Loucy (cell line): ENCODE measurements around the gene NGEF.

ENCODE experiments used
- H2AFZ ChIP-seq: fragments of 200-600 bp; sonication (generic); 2 replicates; pipeline ENCODE4 v1.6.0; 2016; ENCODE audit warnings: antibody characterized with exemption, mild to moderate bottlenecking, low read length, moderate library complexity
- H3F3A ChIP-seq: fragments of 200-600 bp; 2 replicates; pipeline ENCODE4 v1.6.0; 2016; ENCODE audit warnings: antibody characterized with exemption, low read depth, mild to moderate bottlenecking
- H3K27me3 ChIP-seq: fragments of 200-600 bp; sonication (generic); 2 replicates; pipeline ENCODE4 v1.6.1; 2014; ENCODE audit warnings: low read length, mild to moderate bottlenecking; ENCODE audit not compliant: insufficient read depth, poor library complexity, severe bottlenecking
- H3K36me3 ChIP-seq: fragments of 200-600 bp; sonication (generic); 2 replicates; pipeline ENCODE4 v1.6.1; 2016; ENCODE audit warnings: low read length; ENCODE audit not compliant: insufficient read depth
- H3K4me1 ChIP-seq: fragments of 200-600 bp; sonication (generic); 2 replicates; pipeline ENCODE4 v1.5.1; 2014; ENCODE audit warnings: low read length, mild to moderate bottlenecking; ENCODE audit not compliant: insufficient read depth, poor library complexity, severe bottlenecking
- H3K4me2 ChIP-seq: fragments of 200-600 bp; sonication (generic); 2 replicates; pipeline ENCODE4 v1.6.0; 2014; ENCODE audit warnings: antibody characterized with exemption, low read length, low read depth, mild to moderate bottlenecking; ENCODE audit not compliant: poor library complexity, severe bottlenecking
- H3K4me3 ChIP-seq: fragments of 200-600 bp; sonication (generic); 2 replicates; pipeline ENCODE4 v1.5.1; 2014; ENCODE audit warnings: low read length, mild to moderate bottlenecking, mixed read lengths; ENCODE audit not compliant: poor library complexity, severe bottlenecking
- H3K79me2 ChIP-seq: fragments of 200-600 bp; sonication (generic); 2 replicates; pipeline ENCODE4 v1.6.1; 2014; ENCODE audit warnings: low read length; ENCODE audit not compliant: insufficient read depth
- H3K9ac ChIP-seq: fragments of 200-600 bp; sonication (generic); 2 replicates; pipeline ENCODE4 v1.6.0; 2014; ENCODE audit warnings: mild to moderate bottlenecking, low read depth, low read length, moderate library complexity; ENCODE audit not compliant: poor library complexity, severe bottlenecking
- H3K9me2 ChIP-seq: fragments of 200-600 bp; sonication (generic); replicated peaks from 2 replicates; pipeline ENCODE4 v1.6.1; 2016; ENCODE audit warnings: low read depth, low read length, mixed read lengths
- H3K9me3 ChIP-seq: fragments of 200-600 bp; sonication (generic); 2 replicates; pipeline ENCODE4 v1.6.1; 2014; ENCODE audit warnings: mild to moderate bottlenecking, antibody characterized with exemption, low read length, low read depth; ENCODE audit not compliant: insufficient read depth
- H4K20me1 ChIP-seq: fragments of 200-600 bp; sonication (generic); 2 replicates; pipeline ENCODE4 v1.6.0; 2014; ENCODE audit warnings: antibody characterized with exemption, low read length, mild to moderate bottlenecking; ENCODE audit not compliant: insufficient read depth, poor library complexity, severe bottlenecking
- EZH2phosphoT487 ChIP-seq: fragments of 200-600 bp; IDR thresholded peaks from 2 replicates; pipeline ENCODE4 v1.6.1; 2018; ENCODE audit warnings: antibody characterized with exemption, mild to moderate bottlenecking, moderate library complexity, borderline replicate concordance
- TF ChIP-seq, protein P1 (sequence below): fragments of 200-600 bp; sonication (generic); conservative IDR thresholded peaks from 2 replicates; pipeline ENCODE4 v1.5.1; 2014; ENCODE audit warnings: mild to moderate bottlenecking, antibody characterized with exemption, low read length

Gene NGEF

DNA sequence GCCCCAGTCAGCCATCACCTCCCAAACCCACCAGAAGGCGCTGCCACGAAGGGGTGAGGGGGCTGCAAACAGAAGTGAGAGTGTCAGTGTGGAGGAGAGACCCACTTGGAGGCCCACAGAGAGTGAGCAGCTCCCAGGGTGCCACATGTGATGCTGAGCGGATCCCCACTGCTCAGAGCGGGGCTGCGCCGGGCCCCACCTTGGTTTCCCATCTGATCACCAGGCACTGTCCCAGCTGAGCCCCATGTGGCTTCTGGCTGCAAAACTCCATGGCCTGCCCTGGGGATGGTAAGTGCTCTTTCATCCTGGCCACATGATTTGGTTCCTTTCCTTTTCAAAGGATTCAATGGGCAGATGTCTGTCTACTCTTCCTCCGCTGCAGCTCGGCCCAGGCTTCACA lies 119.2 kb downstream of the NGEF start:
- Histone ChIP-seq H3K4me2 (no peak overlapping the region), H3K4me3 (no peak overlapping the region), H3K9ac (no peak overlapping the region), H3K4me1 (peaks cover 4% of the 10 kb centered on the region), H3K79me2 (no peaks in the 10 kb centered on the region), H2AFZ (no peak overlapping the region), H3K36me3 (no peaks in the 10 kb centered on the region), H3F3A (no peaks in the 10 kb centered on the region), H3K9me3 (no peaks in the 10 kb centered on the region), H3K9me2 (no peaks in the 10 kb centered on the region), H4K20me1 (no peaks in the 10 kb centered on the region), H3K27me3 (no peaks in the 10 kb centered on the region)
- TF ChIP-seq, protein P1, sequence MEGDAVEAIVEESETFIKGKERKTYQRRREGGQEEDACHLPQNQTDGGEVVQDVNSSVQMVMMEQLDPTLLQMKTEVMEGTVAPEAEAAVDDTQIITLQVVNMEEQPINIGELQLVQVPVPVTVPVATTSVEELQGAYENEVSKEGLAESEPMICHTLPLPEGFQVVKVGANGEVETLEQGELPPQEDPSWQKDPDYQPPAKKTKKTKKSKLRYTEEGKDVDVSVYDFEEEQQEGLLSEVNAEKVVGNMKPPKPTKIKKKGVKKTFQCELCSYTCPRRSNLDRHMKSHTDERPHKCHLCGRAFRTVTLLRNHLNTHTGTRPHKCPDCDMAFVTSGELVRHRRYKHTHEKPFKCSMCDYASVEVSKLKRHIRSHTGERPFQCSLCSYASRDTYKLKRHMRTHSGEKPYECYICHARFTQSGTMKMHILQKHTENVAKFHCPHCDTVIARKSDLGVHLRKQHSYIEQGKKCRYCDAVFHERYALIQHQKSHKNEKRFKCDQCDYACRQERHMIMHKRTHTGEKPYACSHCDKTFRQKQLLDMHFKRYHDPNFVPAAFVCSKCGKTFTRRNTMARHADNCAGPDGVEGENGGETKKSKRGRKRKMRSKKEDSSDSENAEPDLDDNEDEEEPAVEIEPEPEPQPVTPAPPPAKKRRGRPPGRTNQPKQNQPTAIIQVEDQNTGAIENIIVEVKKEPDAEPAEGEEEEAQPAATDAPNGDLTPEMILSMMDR = no peak
- no peak for TF ChIP-seq EZH2phosphoT487

GRCh38 chr2:232892843-232893242 lies 120.2 kb downstream of the NGEF start:
- Histone ChIP-seq H3K4me3 (no peak overlapping the region), H3K9ac (no peak overlapping the region), H3K9me2 (no peaks in the 10 kb centered on the region), H3F3A (no peaks in the 10 kb centered on the region), H3K4me2 (no peak overlapping the region), H4K20me1 (no peaks in the 10 kb centered on the region), H3K79me2 (no peaks in the 10 kb centered on the region), H3K36me3 (no peaks in the 10 kb centered on the region), H3K27me3 (no peaks in the 10 kb centered on the region), H3K9me3 (no peaks in the 10 kb centered on the region), H3K4me1 (peaks cover 4% of the 10 kb centered on the region), H2AFZ (no peak overlapping the region)
- no peak for TF ChIP-seq EZH2phosphoT487
- TF ChIP-seq, protein P1 = no peak

GRCh38 chr2:232892221-232892620 lies 120.8 kb downstream of the NGEF start:
- H4K20me1 ChIP-seq = no peaks in the 10 kb centered on the region
- H3K9me2 ChIP-seq = no peaks in the 10 kb centered on the region
- no peak overlapping the region for H3K4me2 ChIP-seq
- no peaks in the 10 kb centered on the region for H3K27me3 ChIP-seq
- no peaks in the 10 kb centered on the region for H3K79me2 ChIP-seq
- no peak for TF ChIP-seq EZH2phosphoT487
- H3K4me3 ChIP-seq = no peak overlapping the region
- H3K9ac ChIP-seq = no peak overlapping the region
- no peaks in the 10 kb centered on the region for H3K9me3 ChIP-seq
- no peaks in the 10 kb centered on the region for H3F3A ChIP-seq
- no peaks in the 10 kb centered on the region for H3K36me3 ChIP-seq
- peaks cover 4% of the 10 kb centered on the region for H3K4me1 ChIP-seq
- H2AFZ ChIP-seq = no peak overlapping the region

DNA sequence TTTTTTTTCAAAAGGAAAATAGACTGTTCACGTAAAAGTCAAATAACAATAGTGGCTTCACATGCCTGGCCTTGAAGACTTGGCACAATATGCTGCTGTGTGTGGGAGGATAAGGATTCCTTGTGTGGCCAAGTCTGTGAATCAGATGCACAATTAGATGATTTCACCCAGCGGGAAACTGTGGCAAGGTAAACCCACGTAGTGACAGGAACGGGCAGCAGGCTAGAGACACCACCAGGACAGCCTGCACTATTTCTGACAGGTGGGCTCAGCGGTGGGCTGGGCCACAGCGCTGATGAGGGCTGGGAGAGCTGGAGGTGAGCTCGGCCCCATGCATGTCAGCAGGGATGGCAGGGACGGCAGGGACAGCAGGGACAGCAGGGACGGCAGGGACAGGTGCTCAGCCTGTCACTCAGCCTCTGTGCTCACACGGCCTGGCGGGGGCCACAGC lies 121.4 kb downstream of the NGEF start:
- Histone ChIP-seq H4K20me1 (no peaks in the 10 kb centered on the region), H3K9me2 (no peaks in the 10 kb centered on the region), H3K4me1 (peaks cover 4% of the 10 kb centered on the region), H3K9me3 (no peaks in the 10 kb centered on the region), H3K9ac (no peak overlapping the region), H3K4me3 (no peak overlapping the region), H2AFZ (no peak overlapping the region), H3K4me2 (no peak overlapping the region), H3K36me3 (no peaks in the 10 kb centered on the region), H3F3A (no peaks in the 10 kb centered on the region), H3K79me2 (no peaks in the 10 kb centered on the region), H3K27me3 (no peaks in the 10 kb centered on the region)
- no peak for TF ChIP-seq EZH2phosphoT487
- TF ChIP-seq, protein P1 = no peak
